Endodermal cell (in vitro differentiated cells): ENCODE data around the gene ZNF23. TPM values are rescaled to one million over a fixed set of nuclear protein-coding genes. Genes with fewer than 3 reads are reported as not detected.

Source experiments
- DNase-seq: peaks from one replicate; pipeline ENCODE4 v3.0.0-alpha.2; 2017
- H3K27ac ChIP-seq: 2 replicates; pipeline ENCODE4 v1.5.1; 2013; ENCODE audit warnings: mild to moderate bottlenecking, low read depth, low read length, moderate library complexity
- H3K27me3 ChIP-seq: 2 replicates; pipeline ENCODE4 v1.6.1; 2013; ENCODE audit warnings: mild to moderate bottlenecking, low read length, moderate library complexity; ENCODE audit not compliant: insufficient read depth, control insufficient read depth, poor library complexity, severe bottlenecking
- H3K36me3 ChIP-seq: 2 replicates; pipeline ENCODE4 v1.7.0; 2013; ENCODE audit warnings: mild to moderate bottlenecking, low read length, moderate library complexity; ENCODE audit not compliant: control insufficient read depth, insufficient read depth
- H3K4me1 ChIP-seq: one replicate; pipeline ENCODE4 v1.7.0; 2013; ENCODE audit warnings: low read length; ENCODE audit not compliant: control insufficient read depth, insufficient read depth
- H3K4me3 ChIP-seq: 2 replicates; pipeline ENCODE4 v1.5.1; 2013; ENCODE audit warnings: mild to moderate bottlenecking, low read length, moderate library complexity
- H3K9ac ChIP-seq: 2 replicates; pipeline ENCODE4 v1.6.1; 2013; ENCODE audit warnings: mild to moderate bottlenecking, low read length, moderate library complexity; ENCODE audit not compliant: poor library complexity, severe bottlenecking; ENCODE audit errors: extremely low read depth
- H3K9me3 ChIP-seq: 2 replicates; pipeline ENCODE4 v1.6.1; 2013; ENCODE audit warnings: mild to moderate bottlenecking, low read length, moderate library complexity; ENCODE audit not compliant: control insufficient read depth
- H3K27ac Mint-ChIP-seq: 2 replicates; pipeline ENCODE4 v1.8.0; 2020; ENCODE audit warnings: mixed read lengths
- H3K27me3 Mint-ChIP-seq: 2 replicates; pipeline ENCODE4 v1.8.0; 2021; ENCODE audit warnings: mild to moderate bottlenecking, mixed read lengths; ENCODE audit not compliant: insufficient read depth
- H3K36me3 Mint-ChIP-seq: 2 replicates; pipeline ENCODE4 v1.8.0; 2020; ENCODE audit warnings: low read depth, mixed read lengths
- H3K4me1 Mint-ChIP-seq: 2 replicates; pipeline ENCODE4 v1.8.0; 2020; ENCODE audit warnings: mixed read lengths
- H3K4me3 Mint-ChIP-seq: 2 replicates; pipeline ENCODE4 v1.8.0; 2020; ENCODE audit warnings: mild to moderate bottlenecking, moderate library complexity, mixed read lengths
- H3K9me3 Mint-ChIP-seq: 2 replicates; pipeline ENCODE4 v1.8.0; 2020; ENCODE audit warnings: mild to moderate bottlenecking, mixed read lengths
- WGBS, 2 experiments: methylation state at CpG; one replicate each; pipeline versions ENCODE4 v1.1.5 to v1.1.7; 2013; ENCODE audit warnings: missing lambda C conversion rate in 2 of 2, mixed read lengths in 1 of 2; ENCODE audit not compliant: insufficient coverage in 1 of 2, insufficient read length in 1 of 2; 5-methylcytosine and 5-hydroxymethylcytosine counted together
- total RNA-seq, 2 donors: library from RNA; stranded (reverse); fragmentation: NEBNext Ultra II Directional in 1 of 2; extraction: Animal tissue kit (Norgen Biotek cat#: 25700) in 1 of 2; gene quantifications; 2 replicates in 1 of 2; 3 replicates in 1 of 2; pipeline ENCODE4 v1.2.1, GENCODE V29; 2021
- TF ChIP-seq, protein P1 (sequence below): fragments of 200-600 bp; sonication (generic); conservative IDR thresholded peaks from 2 replicates; pipeline ENCODE4 v1.5.0; 2021; ENCODE audit warnings: antibody characterized with exemption, mild to moderate bottlenecking

Gene ZNF23
- total RNA-seq, 2 donors from 2014 or later, result 9.4 to 13.6 TPM

DNA sequence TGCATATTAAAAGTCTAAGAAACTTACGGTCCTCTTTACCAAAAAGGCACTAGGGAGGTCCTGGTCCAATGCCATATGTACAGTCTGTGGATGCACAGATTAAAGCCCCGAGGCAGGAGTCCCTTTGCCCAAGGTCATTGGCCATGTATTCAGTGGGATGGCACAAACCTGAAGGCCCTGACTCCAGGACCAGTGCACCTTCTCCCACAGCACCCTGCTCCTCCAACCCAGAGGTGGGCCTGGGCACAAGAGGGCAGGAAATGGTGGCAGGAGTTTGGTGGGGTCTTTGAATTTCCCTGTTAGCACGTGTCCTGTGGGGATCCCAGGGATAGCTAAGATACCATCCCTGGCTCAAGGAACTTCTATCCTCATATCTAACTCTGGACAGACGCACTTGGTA is 48.7 kb downstream of the ZNF23 start:
- peaks cover 24% of the 10 kb centered on the region for H3K27me3 Mint-ChIP-seq

DNA sequence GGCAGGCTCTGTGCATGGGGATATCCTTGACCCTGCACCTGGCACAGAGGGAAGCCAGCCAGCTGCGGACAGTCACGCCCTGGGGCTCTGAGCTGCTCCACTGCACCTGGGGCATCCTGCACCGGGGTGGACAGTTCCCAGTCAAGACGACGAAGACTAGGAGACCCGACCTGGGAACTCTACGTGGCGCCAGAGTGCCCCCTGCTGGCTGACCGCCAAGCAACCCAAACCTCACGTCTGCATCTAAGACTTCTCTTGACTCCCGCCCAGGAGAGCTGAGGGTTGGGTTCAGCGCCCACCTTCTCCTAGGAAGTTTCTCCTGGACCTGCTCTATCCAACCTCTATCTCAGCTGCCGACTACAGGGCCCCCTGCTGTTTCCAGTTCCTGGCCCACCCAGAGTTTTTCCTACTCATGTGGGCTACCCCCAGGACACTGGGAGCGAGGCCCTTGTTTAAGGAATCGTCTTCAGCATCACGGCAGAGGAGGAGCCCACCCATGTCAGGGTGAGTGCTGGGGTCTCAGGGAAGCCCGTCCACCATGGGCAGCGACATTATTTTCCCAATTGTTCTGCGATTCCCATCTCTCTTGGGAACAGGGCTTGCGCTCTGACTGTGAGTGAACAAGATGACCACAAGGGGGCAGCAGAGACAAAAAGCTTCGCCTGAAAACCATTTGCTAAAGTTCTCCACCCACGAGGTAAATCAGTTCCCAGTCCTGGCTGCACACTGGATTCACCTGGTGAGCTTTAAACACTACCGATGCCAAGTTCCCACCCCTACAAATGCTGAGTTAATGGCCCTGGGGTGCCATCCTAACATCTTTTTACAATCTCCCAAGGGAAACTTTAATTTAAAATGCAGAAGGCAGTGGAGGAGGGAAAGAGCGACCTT is 49.5 kb downstream of the ZNF23 start:
- peak; percentile 96 for DNase-seq
- no peak overlapping the region for H3K9ac ChIP-seq
- TF ChIP-seq, protein P1, sequence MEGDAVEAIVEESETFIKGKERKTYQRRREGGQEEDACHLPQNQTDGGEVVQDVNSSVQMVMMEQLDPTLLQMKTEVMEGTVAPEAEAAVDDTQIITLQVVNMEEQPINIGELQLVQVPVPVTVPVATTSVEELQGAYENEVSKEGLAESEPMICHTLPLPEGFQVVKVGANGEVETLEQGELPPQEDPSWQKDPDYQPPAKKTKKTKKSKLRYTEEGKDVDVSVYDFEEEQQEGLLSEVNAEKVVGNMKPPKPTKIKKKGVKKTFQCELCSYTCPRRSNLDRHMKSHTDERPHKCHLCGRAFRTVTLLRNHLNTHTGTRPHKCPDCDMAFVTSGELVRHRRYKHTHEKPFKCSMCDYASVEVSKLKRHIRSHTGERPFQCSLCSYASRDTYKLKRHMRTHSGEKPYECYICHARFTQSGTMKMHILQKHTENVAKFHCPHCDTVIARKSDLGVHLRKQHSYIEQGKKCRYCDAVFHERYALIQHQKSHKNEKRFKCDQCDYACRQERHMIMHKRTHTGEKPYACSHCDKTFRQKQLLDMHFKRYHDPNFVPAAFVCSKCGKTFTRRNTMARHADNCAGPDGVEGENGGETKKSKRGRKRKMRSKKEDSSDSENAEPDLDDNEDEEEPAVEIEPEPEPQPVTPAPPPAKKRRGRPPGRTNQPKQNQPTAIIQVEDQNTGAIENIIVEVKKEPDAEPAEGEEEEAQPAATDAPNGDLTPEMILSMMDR, result peak; percentile 82
- no peaks in the 10 kb centered on the region for H3K9me3 ChIP-seq
- peaks cover 11% of the 10 kb centered on the region for H3K4me1 ChIP-seq
- Mint-ChIP-seq H3K27me3 (peaks cover 23% of the 10 kb centered on the region), H3K36me3 (no peaks in the 10 kb centered on the region), H3K4me1 (peaks cover 25% of the 10 kb centered on the region), H3K4me3 (peak overlapping the region; percentile 46), H3K27ac (peak overlapping the region; percentile 64), H3K9me3 (no peaks in the 10 kb centered on the region)
- peaks cover 10% of the 10 kb centered on the region for H3K27me3 ChIP-seq
- H3K4me3 ChIP-seq, result peak overlapping the region; percentile 67
- no peak overlapping the region for H3K27ac ChIP-seq
- 14 to 18% methylated on average over 18 to 24 of the region's 24 CpGs for WGBS, 2 experiments
- H3K36me3 ChIP-seq, result no peaks in the 10 kb centered on the region

More for the DNA sequence above, 48.7 kb downstream of the ZNF23 start:
- TF ChIP-seq, protein P1, result no peak
- peaks cover 23% of the 10 kb centered on the region for H3K4me1 Mint-ChIP-seq
- H3K9me3 ChIP-seq, result no peaks in the 10 kb centered on the region
- no peak overlapping the region for H3K9ac ChIP-seq
- no peaks in the 10 kb centered on the region for H3K36me3 ChIP-seq
- peaks cover 18% of the 10 kb centered on the region for H3K27me3 ChIP-seq
- no peaks in the 10 kb centered on the region for H3K9me3 Mint-ChIP-seq
- no peak overlapping the region for H3K4me3 ChIP-seq
- peaks cover 11% of the 10 kb centered on the region for H3K4me1 ChIP-seq
- DNase-seq, result no peak
- 83 to 86% methylated on average over 2 to 4 of the region's 4 CpGs for WGBS, 2 experiments
- no peaks in the 10 kb centered on the region for H3K36me3 Mint-ChIP-seq
- H3K4me3 Mint-ChIP-seq, result no peak overlapping the region
- H3K27ac ChIP-seq, result no peak overlapping the region
- no peak overlapping the region for H3K27ac Mint-ChIP-seq

DNA sequence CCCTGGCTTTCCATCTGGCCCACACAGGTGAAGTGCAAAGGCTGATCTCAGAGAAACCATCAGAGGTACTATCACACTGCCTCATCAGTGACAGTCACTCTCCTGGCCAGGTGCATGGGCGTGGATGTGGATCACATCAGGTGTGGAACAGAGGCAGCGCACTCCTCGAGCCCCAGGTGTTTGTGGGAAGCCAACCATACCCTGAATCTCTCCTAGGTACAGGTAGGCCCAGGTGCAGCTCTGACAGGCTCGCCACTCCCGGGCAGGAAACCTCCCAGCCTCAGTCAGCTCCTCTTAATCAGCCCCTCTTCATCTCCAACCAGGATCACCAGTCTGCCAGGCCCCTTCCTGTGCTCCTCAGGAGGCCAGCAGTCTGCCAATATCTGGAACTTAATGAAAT is 51.9 kb downstream of the ZNF23 start:
- no peak overlapping the region for H3K4me3 Mint-ChIP-seq
- Histone ChIP-seq H3K4me3 (no peak overlapping the region), H3K9ac (no peak overlapping the region), H3K27me3 (no peaks in the 10 kb centered on the region), H3K4me1 (peaks cover 11% of the 10 kb centered on the region), H3K9me3 (peaks cover 1% of the 10 kb centered on the region), H3K27ac (no peak overlapping the region), H3K36me3 (no peaks in the 10 kb centered on the region)
- H3K36me3 Mint-ChIP-seq, result peaks cover under 1% of the 10 kb centered on the region
- DNase-seq, result no peak
- TF ChIP-seq, protein P1, result no peak
- no peak overlapping the region for H3K27ac Mint-ChIP-seq
- peaks cover 25% of the 10 kb centered on the region for H3K4me1 Mint-ChIP-seq
- H3K27me3 Mint-ChIP-seq, result peaks cover 19% of the 10 kb centered on the region
- peaks cover 5% of the 10 kb centered on the region for H3K9me3 Mint-ChIP-seq
- 80 to 94% methylated on average over 1 to 5 of the region's 5 CpGs for WGBS, 2 experiments
